Measurements from ENCODE around the gene FMN1. TPM values are rescaled to one million over a fixed set of nuclear protein-coding genes. Genes with fewer than 3 reads are reported as not detected.
A peak's percentile ranks its signal among the peaks of the same experiment; 100 is the strongest.

The FMN1 gene, protein sequence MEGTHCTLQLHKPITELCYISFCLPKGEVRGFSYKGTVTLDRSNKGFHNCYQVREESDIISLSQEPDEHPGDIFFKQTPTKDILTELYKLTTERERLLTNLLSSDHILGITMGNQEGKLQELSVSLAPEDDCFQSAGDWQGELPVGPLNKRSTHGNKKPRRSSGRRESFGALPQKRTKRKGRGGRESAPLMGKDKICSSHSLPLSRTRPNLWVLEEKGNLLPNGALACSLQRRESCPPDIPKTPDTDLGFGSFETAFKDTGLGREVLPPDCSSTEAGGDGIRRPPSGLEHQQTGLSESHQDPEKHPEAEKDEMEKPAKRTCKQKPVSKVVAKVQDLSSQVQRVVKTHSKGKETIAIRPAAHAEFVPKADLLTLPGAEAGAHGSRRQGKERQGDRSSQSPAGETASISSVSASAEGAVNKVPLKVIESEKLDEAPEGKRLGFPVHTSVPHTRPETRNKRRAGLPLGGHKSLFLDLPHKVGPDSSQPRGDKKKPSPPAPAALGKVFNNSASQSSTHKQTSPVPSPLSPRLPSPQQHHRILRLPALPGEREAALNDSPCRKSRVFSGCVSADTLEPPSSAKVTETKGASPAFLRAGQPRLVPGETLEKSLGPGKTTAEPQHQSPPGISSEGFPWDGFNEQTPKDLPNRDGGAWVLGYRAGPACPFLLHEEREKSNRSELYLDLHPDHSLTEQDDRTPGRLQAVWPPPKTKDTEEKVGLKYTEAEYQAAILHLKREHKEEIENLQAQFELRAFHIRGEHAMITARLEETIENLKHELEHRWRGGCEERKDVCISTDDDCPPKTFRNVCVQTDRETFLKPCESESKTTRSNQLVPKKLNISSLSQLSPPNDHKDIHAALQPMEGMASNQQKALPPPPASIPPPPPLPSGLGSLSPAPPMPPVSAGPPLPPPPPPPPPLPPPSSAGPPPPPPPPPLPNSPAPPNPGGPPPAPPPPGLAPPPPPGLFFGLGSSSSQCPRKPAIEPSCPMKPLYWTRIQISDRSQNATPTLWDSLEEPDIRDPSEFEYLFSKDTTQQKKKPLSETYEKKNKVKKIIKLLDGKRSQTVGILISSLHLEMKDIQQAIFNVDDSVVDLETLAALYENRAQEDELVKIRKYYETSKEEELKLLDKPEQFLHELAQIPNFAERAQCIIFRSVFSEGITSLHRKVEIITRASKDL (N-terminal part only)
- 100 to 1,000 TPM in 1 of 6 donors, 10 to 100 TPM in 5; 20.2 to 176 (median 53.8) TPM for total RNA-seq

DNA sequence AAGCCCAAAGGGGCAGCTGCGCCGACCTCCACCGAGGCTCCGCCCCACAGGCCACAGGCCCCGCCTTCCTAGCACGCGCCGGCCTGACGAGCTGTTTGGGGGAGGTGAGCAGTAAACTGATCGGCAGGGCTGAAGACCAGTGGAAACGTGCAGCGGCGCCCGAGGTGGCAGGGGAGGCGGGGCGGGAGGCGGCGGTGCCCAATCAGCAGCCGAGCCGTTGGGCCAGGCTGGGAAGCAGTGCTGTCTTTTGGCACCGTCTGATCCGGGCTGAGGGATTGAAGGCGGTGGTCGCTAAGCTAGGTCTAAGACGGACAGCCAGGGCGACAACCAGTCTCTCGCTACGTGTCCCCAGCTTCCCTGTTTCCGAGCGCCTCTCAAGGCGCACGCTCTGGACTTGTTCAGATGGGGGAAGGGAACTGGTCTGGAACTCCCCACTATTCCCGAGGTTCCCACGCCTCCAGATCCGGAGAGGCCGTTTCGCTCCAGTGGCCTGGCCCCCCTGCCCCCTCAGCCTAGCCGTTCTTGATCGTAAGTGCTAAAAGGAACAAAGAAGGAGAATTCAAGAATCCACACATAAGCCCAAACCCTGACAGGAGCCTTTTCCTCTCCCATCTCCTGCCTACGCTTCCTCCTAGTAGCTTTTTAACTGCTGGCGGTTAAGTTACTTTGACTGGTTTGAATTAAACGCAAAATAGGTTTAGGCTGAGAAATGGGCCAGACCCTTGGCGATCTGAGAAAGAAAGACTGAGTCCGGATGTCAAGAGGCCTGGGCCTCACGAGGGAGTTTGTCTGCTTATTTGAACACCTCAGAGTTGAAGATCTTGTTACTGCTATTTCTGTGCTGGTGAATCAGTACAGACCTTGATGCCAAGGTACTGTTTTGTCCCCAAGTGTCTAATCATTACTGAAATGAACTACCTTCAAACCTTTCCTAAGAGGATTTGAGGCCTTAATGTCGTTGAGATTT is at the start of gene FMN1:
FMN1 (minus strand) TSS at position 11 of the 967 bp plus-strand sequence. CDS start 39,800 bp downstream, outside the sequence.
- peak; percentile 98 to 99 for ATAC-seq (ENCODE audit: low FRiP score in 2 of 2)
- Histone ChIP-seq H3K9me3 (no peaks in the 10 kb centered on the region), H3K4me3 (peak within 1 kb of the TSS in 3 of 4 donors; percentile 47 to 56 (median 53)), H3K27me3 (no peaks in the 10 kb centered on the region), H3K27ac (peak within 1 kb of the TSS in 3 of 4 donors; percentile 7 to 75 (median 63)), H3K36me3 (no peaks in the 10 kb centered on the region), H3K4me1 (peaks cover 0 to 8% (median 5%) of the 10 kb centered on the region in 4 donors)
- peak; percentile 95 to 98 for DNase-seq
- WGBS, 2 donors = 12 to 24% methylated on average over 14 to 44 of the region's 46 CpGs
- TF ChIP-seq POLR2A (IDR thresholded peaks at IDR 0.05) = peak in 2 of 4 donors; percentile 11 to 48
- TF ChIP-seq, protein P1, sequence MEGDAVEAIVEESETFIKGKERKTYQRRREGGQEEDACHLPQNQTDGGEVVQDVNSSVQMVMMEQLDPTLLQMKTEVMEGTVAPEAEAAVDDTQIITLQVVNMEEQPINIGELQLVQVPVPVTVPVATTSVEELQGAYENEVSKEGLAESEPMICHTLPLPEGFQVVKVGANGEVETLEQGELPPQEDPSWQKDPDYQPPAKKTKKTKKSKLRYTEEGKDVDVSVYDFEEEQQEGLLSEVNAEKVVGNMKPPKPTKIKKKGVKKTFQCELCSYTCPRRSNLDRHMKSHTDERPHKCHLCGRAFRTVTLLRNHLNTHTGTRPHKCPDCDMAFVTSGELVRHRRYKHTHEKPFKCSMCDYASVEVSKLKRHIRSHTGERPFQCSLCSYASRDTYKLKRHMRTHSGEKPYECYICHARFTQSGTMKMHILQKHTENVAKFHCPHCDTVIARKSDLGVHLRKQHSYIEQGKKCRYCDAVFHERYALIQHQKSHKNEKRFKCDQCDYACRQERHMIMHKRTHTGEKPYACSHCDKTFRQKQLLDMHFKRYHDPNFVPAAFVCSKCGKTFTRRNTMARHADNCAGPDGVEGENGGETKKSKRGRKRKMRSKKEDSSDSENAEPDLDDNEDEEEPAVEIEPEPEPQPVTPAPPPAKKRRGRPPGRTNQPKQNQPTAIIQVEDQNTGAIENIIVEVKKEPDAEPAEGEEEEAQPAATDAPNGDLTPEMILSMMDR (IDR thresholded peaks at IDR 0.05) = no peak
- TF ChIP-seq POLR2AphosphoS5 (IDR thresholded peaks at IDR 0.05) = peak in 1 of 2 donors; percentile 36

DNA sequence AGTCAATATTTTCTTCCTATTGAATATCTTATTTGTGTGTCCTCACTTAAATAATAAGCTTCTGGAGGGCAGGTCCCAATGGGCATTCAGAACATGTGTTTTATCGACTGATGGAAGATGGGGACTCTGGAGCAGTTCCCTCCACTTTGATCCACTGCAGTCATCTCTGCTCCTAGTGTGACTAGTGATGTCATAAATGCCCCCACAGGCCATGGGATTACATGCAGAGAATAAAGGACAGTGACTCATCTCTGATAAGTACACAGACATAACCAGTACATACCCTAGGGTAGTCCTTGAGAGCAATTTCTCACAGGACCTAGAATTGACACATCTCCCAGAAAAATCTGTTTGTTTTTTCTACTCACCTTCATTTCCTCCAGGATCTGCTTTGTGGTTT is 49.4 kb upstream of the FMN1 start:
- no peak for ATAC-seq (ENCODE audit: low FRiP score in 2 of 2)
- H3K27ac ChIP-seq = no peak overlapping the region
- no peak for DNase-seq
- H3K4me1 ChIP-seq = no peaks in the 10 kb centered on the region
- H3K27me3 ChIP-seq = no peaks in the 10 kb centered on the region
- WGBS, 2 donors = 100% methylated on average over 1 of the region's 1 CpG
- TF ChIP-seq, protein P1 (IDR thresholded peaks at IDR 0.05) = no peak
- no peak for TF ChIP-seq POLR2AphosphoS5 (IDR thresholded peaks at IDR 0.05)
- no peak for TF ChIP-seq EP300 (IDR thresholded peaks at IDR 0.05)
- no peak for TF ChIP-seq POLR2A (IDR thresholded peaks at IDR 0.05)
- no peaks in the 10 kb centered on the region for H3K36me3 ChIP-seq
- H3K4me3 ChIP-seq = no peak overlapping the region
- no peaks in the 10 kb centered on the region for H3K9me3 ChIP-seq

DNA sequence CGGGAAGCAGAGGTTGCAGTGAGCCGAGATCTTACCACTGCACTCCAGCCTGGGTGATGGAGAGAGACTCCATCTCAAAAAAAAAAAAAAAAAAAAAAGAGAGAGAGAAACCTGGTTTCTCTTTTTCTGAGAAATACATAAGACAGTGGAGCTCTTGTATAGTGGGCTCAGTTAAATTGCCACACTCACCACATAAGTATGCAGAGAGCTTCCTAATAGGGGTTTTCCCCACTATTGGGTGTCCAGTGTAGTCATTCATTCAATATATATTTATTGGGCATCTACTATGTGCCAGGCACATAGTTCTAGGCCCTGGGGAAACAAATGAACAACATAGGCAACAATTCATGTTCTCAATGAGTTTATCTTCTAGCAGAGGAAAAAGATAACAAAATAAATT is 48.9 kb upstream of the FMN1 start:
- DNase-seq (no peak), ATAC-seq (ENCODE audit: low FRiP score in 2 of 2) (no peak)
- TF ChIP-seq POLR2AphosphoS5 (IDR thresholded peaks at IDR 0.05) = no peak
- TF ChIP-seq, protein P1 (IDR thresholded peaks at IDR 0.05) = no peak
- TF ChIP-seq EP300 (IDR thresholded peaks at IDR 0.05) = no peak
- TF ChIP-seq POLR2A (IDR thresholded peaks at IDR 0.05) = no peak
- Histone ChIP-seq H3K9me3 (no peaks in the 10 kb centered on the region), H3K4me1 (no peaks in the 10 kb centered on the region), H3K27me3 (no peaks in the 10 kb centered on the region), H3K36me3 (no peaks in the 10 kb centered on the region), H3K4me3 (no peak overlapping the region), H3K27ac (no peak overlapping the region)
- 93 to 100% methylated on average over 2 of the region's 2 CpGs for WGBS, 2 donors

DNA sequence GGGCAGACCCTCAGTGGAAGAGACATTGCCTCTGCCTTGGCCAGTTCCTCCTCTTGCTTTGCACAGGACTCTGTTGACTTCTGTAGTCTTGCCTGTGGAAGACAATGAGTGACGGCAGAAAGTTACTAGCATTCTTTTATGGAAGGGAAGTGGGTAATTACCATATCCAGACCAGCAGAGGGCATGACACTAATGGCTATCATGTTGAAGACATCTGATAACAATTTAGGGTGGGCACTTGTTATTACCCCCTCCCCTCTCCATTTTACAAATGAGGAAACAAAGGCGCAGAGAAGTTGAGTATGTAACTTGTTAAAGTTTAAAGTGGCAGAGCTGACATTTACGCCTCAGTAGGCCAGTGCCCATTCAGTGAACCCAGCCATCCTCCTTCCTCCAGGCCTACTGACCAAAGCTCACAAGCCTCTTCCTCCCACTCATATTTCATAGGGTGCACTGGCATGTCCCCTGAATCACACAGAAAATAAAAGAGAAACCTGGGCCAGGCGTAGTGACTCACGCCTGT is 48.2 kb upstream of the FMN1 start:
- Histone ChIP-seq H3K36me3 (no peaks in the 10 kb centered on the region), H3K4me1 (no peaks in the 10 kb centered on the region), H3K27ac (no peak overlapping the region), H3K9me3 (no peaks in the 10 kb centered on the region), H3K27me3 (no peaks in the 10 kb centered on the region), H3K4me3 (no peak overlapping the region)
- TF ChIP-seq EP300 (IDR thresholded peaks at IDR 0.05) = no peak
- TF ChIP-seq, protein P1 (IDR thresholded peaks at IDR 0.05) = peak in 4 of 6 experiments; percentile 21 to 47 (median 32)
- 78 to 80% methylated on average over 5 of the region's 5 CpGs for WGBS, 2 donors
- ATAC-seq (ENCODE audit: low FRiP score in 2 of 2) (no peak), DNase-seq (no peak)

Measured in upper lobe of left lung (tissue), 6 donors.